GM18873 (cell line): Measurements from ENCODE around the gene RASSF5.

Source experiments
- ATAC-seq: cut with Tn5 transposase; IDR thresholded peaks from one replicate; pipeline ENCODE4 v1.9.1; 2021; ENCODE audit warnings: mild to moderate bottlenecking, moderate library complexity, moderate number of reproducible peaks; ENCODE audit not compliant: unreplicated experiment, low FRiP score

Gene RASSF5

GRCh38 chr1:206540044-206540780, 32.9 kb downstream of the RASSF5 start:
- no peak for ATAC-seq

GRCh38 chr1:206541236-206541833, 34.0 kb downstream of the RASSF5 start:
- ATAC-seq = no peak

- no peak for ATAC-seq
Measured at GRCh38 chr1:206544562-206545257, 37.4 kb downstream of the RASSF5 start.

- no peak for ATAC-seq
Measured at GRCh38 chr1:206545351-206545750, 38.0 kb downstream of the RASSF5 start.

GRCh38 chr1:206547104-206547503, 39.8 kb downstream of the RASSF5 start:
- no peak for ATAC-seq

GRCh38 chr1:206550446-206550845, 43.1 kb downstream of the RASSF5 start:
- ATAC-seq = no peak

- no peak for ATAC-seq
Measured at GRCh38 chr1:206551296-206551985, 44.1 kb downstream of the RASSF5 start.

- ATAC-seq = no peak
Measured at GRCh38 chr1:206551986-206552326, 44.6 kb downstream of the RASSF5 start.

GRCh38 chr1:206554211-206554610, 46.9 kb downstream of the RASSF5 start:
- ATAC-seq = no peak

- ATAC-seq = no peak
Measured at GRCh38 chr1:206554701-206555472, 47.6 kb downstream of the RASSF5 start.

- no peak for ATAC-seq
Measured at GRCh38 chr1:206555473-206555935, 48.2 kb downstream of the RASSF5 start.

- ATAC-seq = no peak
Measured at GRCh38 chr1:206556047-206556749, 48.9 kb downstream of the RASSF5 start.

GRCh38 chr1:206556750-206557635, 49.7 kb downstream of the RASSF5 start:
- no peak for ATAC-seq

GRCh38 chr1:206557636-206558473, 50.5 kb downstream of the RASSF5 start:
- no peak for ATAC-seq

- ATAC-seq = no peak
Measured at GRCh38 chr1:206558794-206559671, 51.7 kb downstream of the RASSF5 start.

GRCh38 chr1:206559672-206559995, 52.3 kb downstream of the RASSF5 start:
- no peak for ATAC-seq
